PC-9 (cell line): ENCODE data around the gene MAP4K5. TPM values are rescaled to one million over a fixed set of nuclear protein-coding genes. Genes with fewer than 3 reads are reported as not detected.

Experiments used
- BruUV-seq: library from RNA; stranded (reverse); fragments of 400-500 nt; replicated peaks from 2 replicates; lab custom pipeline; 2021; lab: Mats Ljungman, UMichigan
- CTCF ChIA-PET: fragments of 300-600 bp; sonication (Branson Sonifier 250); formaldehyde crosslinking; loops from one replicate; lab custom pipeline; 2022; ENCODE audit warnings: antibody characterized with exemption; lab: Charles Lee
- POLR2A ChIA-PET: fragments of 300-600 bp; sonication (Branson Sonifier 250); formaldehyde crosslinking; loops from one replicate; lab custom pipeline; 2022; ENCODE audit warnings: antibody characterized with exemption; ENCODE audit not compliant: unreplicated experiment; lab: Charles Lee
- DNase-seq, 2 experiments: peaks; one replicate each; pipeline versions ENCODE4 v3.0.0 to v3.0.0-alpha.2; 2015 to 2022; ENCODE audit warnings: mixed read lengths in 1 of 2
- H2AFZ ChIP-seq: fragments of 200-600 bp; sonication (generic); 2 replicates; pipeline ENCODE4 v1.8.1; 2017; ENCODE audit warnings: antibody characterized with exemption
- H3F3A ChIP-seq: fragments of 200-600 bp; sonication (generic); 2 replicates; pipeline ENCODE4 v1.8.1; 2017; ENCODE audit warnings: antibody characterized with exemption, mild to moderate bottlenecking, low read depth; ENCODE audit not compliant: insufficient read depth
- H3K27ac ChIP-seq: fragments of 200-600 bp; sonication (generic); 2 replicates; pipeline ENCODE4 v1.6.1; 2016; ENCODE audit warnings: mixed run types
- H3K27me3 ChIP-seq: fragments of 200-600 bp; sonication (generic); 2 replicates; pipeline ENCODE4 v1.6.1; 2016; ENCODE audit warnings: low read depth, mixed run types; ENCODE audit not compliant: insufficient read depth
- H3K36me3 ChIP-seq: fragments of 200-600 bp; sonication (generic); 2 replicates; pipeline ENCODE4 v1.6.1; 2016; ENCODE audit warnings: low read depth, mixed run types
- H3K4me1 ChIP-seq: fragments of 200-600 bp; sonication (generic); replicated peaks from 2 replicates; pipeline ENCODE4 v1.6.1; 2016; ENCODE audit warnings: mixed run types; ENCODE audit not compliant: insufficient read depth
- H3K4me2 ChIP-seq: fragments of 200-600 bp; sonication (generic); 2 replicates; pipeline ENCODE4 v1.6.1; 2017; ENCODE audit warnings: mixed run types
- H3K4me3 ChIP-seq: fragments of 200-600 bp; sonication (generic); 2 replicates; pipeline ENCODE4 v1.6.1; 2016; ENCODE audit warnings: mixed run types
- H3K79me2 ChIP-seq: fragments of 200-600 bp; sonication (generic); 2 replicates; pipeline ENCODE4 v1.6.1; 2017; ENCODE audit warnings: low read depth, mixed run types
- H3K9me2 ChIP-seq: fragments of 200-600 bp; sonication (generic); 2 replicates; pipeline ENCODE4 v1.8.1; 2017; ENCODE audit warnings: mild to moderate bottlenecking; ENCODE audit not compliant: insufficient read depth
- H3K9me3 ChIP-seq: fragments of 200-600 bp; sonication (generic); 2 replicates; pipeline ENCODE4 v1.8.1; 2016; ENCODE audit warnings: low read depth; ENCODE audit not compliant: insufficient read depth
- H4K20me1 ChIP-seq: fragments of 200-600 bp; sonication (generic); 2 replicates; pipeline ENCODE4 v1.8.1; 2017; ENCODE audit not compliant: insufficient read depth
- CTCF ChIP-seq: fragments of 200-600 bp; sonication (generic); conservative IDR thresholded peaks from 2 replicates; pipeline ENCODE4 v1.6.1; 2017; ENCODE audit warnings: mixed run types, antibody characterized with exemption, mild to moderate bottlenecking, moderate library complexity
- EZH2 ChIP-seq: fragments of 200-600 bp; sonication (generic); IDR thresholded peaks from 2 replicates; pipeline ENCODE4 v1.8.0; 2017; ENCODE audit warnings: antibody characterized with exemption, low read depth
- intact Hi-C: fragments of 100-400 bp; cut with micrococcal nuclease; formaldehyde crosslinking; loops from one replicate; pipeline ENCODE4 v1.10.0; 2022; ENCODE audit not compliant: unreplicated experiment
- total RNA-seq: library from RNA; stranded (reverse); gene quantifications from 2 replicates; pipeline ENCODE4 v1.2.3, GENCODE V29; 2021

MAP4K5 gene
- total RNA-seq, 1 experiment from 2014 or later: 51.8 TPM

GRCh38 chr14:50528000-50528399 is 4.4 kb downstream of the MAP4K5 start:
- no peak for DNase-seq
- peaks cover 43% of the 10 kb centered on the region for H3K4me1 ChIP-seq
- intact Hi-C loops: no loop called here

GRCh38 chr14:50524731-50525515 is 7.4 kb downstream of the MAP4K5 start:
- DNase-seq: peak in 1 of 2 experiments; percentile 68
- Histone ChIP-seq H3F3A (peaks cover 26% of the 10 kb centered on the region), H3K4me3 (no peak overlapping the region), H2AFZ (no peak overlapping the region), H3K36me3 (0 out of 2 replicates have a peak, but pooled peaks cover 14% of the 10 kb centered on the region), H3K4me2 (no peak overlapping the region), H4K20me1 (no peaks in the 10 kb centered on the region), H3K9me2 (no peaks in the 10 kb centered on the region; the same call in 1 of the 2 replicates), H3K27me3 (no peaks in the 10 kb centered on the region), H3K27ac (no peak overlapping the region), H3K9me3 (no peaks in the 10 kb centered on the region), H3K79me2 (peaks cover 100% of the 10 kb centered on the region), H3K4me1 (peaks cover 48% of the 10 kb centered on the region)
- TF ChIP-seq CTCF (no peak), EZH2 (no peak)
- BruUV-seq: no TSS peak
- ChIA-PET CTCF (no interaction called here), POLR2A (no interaction called here)
- intact Hi-C loops: no loop called here

More at GRCh38 chr14:50528000-50528399, 4.4 kb downstream of the MAP4K5 start:
- Histone ChIP-seq H3K9me2 (no peaks in the 10 kb centered on the region), H3K9me3 (no peaks in the 10 kb centered on the region), H3K4me2 (no peak overlapping the region), H3K36me3 (0 out of 2 replicates have a peak, but pooled peaks cover 14% of the 10 kb centered on the region), H3K79me2 (peaks cover 92% of the 10 kb centered on the region), H3K27me3 (no peaks in the 10 kb centered on the region), H3F3A (peaks cover 21% of the 10 kb centered on the region), H3K27ac (no peak overlapping the region), H2AFZ (no peak overlapping the region), H3K4me3 (no peak overlapping the region), H4K20me1 (no peaks in the 10 kb centered on the region)
- ChIA-PET CTCF (interaction anchor here (0.6 to 0.8 kb wide), 3 partner anchors 8 to 72 kb away, joined by 4 to 10 read pairs (median 6); no protein-coding TSS in a partner anchor), POLR2A (interaction anchor here (1.0 kb wide), 1 partner anchor 26 kb away, joined by 3 read pairs; no protein-coding TSS in a partner anchor)
- no peak for TF ChIP-seq EZH2
- TF ChIP-seq CTCF: no peak
- BruUV-seq: no TSS peak

GRCh38 chr14:50524060-50524459 is 8.3 kb downstream of the MAP4K5 start:
- H3K4me2 ChIP-seq: no peak overlapping the region
- ChIA-PET CTCF (no interaction called here), POLR2A (no interaction called here)
- H3K27ac ChIP-seq: no peak overlapping the region
- no peak overlapping the region for H2AFZ ChIP-seq
- H3K9me3 ChIP-seq: no peaks in the 10 kb centered on the region
- peaks cover 40% of the 10 kb centered on the region for H3K4me1 ChIP-seq
- no peaks in the 10 kb centered on the region for H3K27me3 ChIP-seq
- TF ChIP-seq EZH2 (no peak), CTCF (no peak)
- intact Hi-C loops: no loop called here
- no peaks in the 10 kb centered on the region; the same call in 1 of the 2 replicates for H3K9me2 ChIP-seq
- 0 out of 2 replicates have a peak, but pooled peaks cover 14% of the 10 kb centered on the region for H3K36me3 ChIP-seq
- peaks cover 26% of the 10 kb centered on the region for H3F3A ChIP-seq
- no peak for DNase-seq
- no TSS peak for BruUV-seq
- H4K20me1 ChIP-seq: no peaks in the 10 kb centered on the region
- H3K4me3 ChIP-seq: no peak overlapping the region
- peaks cover 99% of the 10 kb centered on the region for H3K79me2 ChIP-seq
